ENCODE data around the gene IRX2.

DNA sequence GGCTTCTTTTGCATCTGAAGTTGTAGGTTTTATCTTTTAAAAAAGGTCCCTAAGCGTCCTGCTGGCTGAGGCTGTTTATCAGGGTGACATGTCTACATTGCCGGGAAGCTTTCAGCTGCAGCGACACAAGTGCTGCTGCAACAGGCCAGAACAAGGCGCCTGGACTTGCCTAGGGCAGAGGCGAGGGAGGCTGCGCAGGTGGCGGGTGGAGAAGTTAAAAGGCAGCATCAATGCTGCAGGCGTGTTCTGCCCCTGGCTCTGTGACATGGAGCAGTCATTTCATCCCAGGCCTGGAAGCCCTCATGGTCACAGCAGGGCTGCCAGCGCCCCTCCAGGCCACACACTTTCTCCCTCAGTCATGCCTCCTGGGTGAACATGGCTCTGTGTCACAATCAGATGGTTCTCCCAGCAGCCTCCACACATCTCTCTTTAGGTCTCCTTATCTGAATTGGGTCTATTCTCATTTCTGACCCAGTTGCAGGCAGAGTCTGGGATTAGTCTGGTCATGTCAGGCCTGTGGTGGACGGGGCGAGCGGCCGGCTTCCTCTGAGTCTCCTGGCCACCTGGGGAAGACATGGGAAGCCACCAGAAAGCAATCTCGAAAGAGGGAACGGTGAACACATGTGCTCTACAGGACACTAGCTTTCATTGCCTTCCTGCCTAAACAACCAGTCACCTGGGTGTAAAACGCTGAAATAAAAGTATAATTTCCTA lies 41.3 kb downstream of the IRX2 start:
- TF ChIP-seq, protein P1, sequence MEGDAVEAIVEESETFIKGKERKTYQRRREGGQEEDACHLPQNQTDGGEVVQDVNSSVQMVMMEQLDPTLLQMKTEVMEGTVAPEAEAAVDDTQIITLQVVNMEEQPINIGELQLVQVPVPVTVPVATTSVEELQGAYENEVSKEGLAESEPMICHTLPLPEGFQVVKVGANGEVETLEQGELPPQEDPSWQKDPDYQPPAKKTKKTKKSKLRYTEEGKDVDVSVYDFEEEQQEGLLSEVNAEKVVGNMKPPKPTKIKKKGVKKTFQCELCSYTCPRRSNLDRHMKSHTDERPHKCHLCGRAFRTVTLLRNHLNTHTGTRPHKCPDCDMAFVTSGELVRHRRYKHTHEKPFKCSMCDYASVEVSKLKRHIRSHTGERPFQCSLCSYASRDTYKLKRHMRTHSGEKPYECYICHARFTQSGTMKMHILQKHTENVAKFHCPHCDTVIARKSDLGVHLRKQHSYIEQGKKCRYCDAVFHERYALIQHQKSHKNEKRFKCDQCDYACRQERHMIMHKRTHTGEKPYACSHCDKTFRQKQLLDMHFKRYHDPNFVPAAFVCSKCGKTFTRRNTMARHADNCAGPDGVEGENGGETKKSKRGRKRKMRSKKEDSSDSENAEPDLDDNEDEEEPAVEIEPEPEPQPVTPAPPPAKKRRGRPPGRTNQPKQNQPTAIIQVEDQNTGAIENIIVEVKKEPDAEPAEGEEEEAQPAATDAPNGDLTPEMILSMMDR (IDR thresholded peaks at IDR 0.05), result no peak
- TF ChIP-seq POLR2A (IDR thresholded peaks at IDR 0.05), result no peak
- no peak for TF ChIP-seq EP300 (IDR thresholded peaks at IDR 0.05)

All from ovary (tissue), 3 donors.